Liver (tissue), 9 donors: ENCODE measurements around the gene KNDC1. TPM values are rescaled to one million over a fixed set of nuclear protein-coding genes. Genes with fewer than 3 reads are reported as not detected.

Experiments
- DNase-seq: peaks from one replicate; pipeline ENCODE4 v3.0.0-alpha.2; 2017; ENCODE audit warnings: low spot score
- H3K27ac ChIP-seq, 2 donors: one replicate each; pipeline ENCODE4 v1.7.0; 2013; ENCODE audit warnings: inconsistent platforms in 2 of 2, low read length in 2 of 2, control low read depth in 1 of 2, low read depth in 1 of 2, mild to moderate bottlenecking in 1 of 2
- H3K27me3 ChIP-seq, 4 donors: one replicate each; pipeline versions ENCODE4 v1.6.1 to v1.7.0; 2013; ENCODE audit warnings: low read length in 3 of 4, inconsistent platforms in 1 of 4, mild to moderate bottlenecking in 1 of 4, moderate library complexity in 1 of 4; ENCODE audit not compliant: control insufficient read depth in 4 of 4, insufficient read depth in 4 of 4
- H3K36me3 ChIP-seq, 4 donors: one replicate each; pipeline versions ENCODE4 v1.6.1 to v1.7.0; 2013; ENCODE audit warnings: low read length in 3 of 4, mild to moderate bottlenecking in 3 of 4, low read depth in 1 of 4, moderate library complexity in 1 of 4; ENCODE audit not compliant: control insufficient read depth in 4 of 4, insufficient read depth in 3 of 4
- H3K4me1 ChIP-seq, 4 donors: one replicate each; pipeline versions ENCODE4 v1.6.1 to v1.7.0; 2013; ENCODE audit warnings: low read length in 3 of 4, mild to moderate bottlenecking in 3 of 4, moderate library complexity in 1 of 4; ENCODE audit not compliant: control insufficient read depth in 4 of 4, insufficient read depth in 4 of 4
- H3K4me3 ChIP-seq, 3 donors: one replicate each; pipeline versions ENCODE4 v1.6.1 to v1.7.0; 2013; ENCODE audit warnings: low read length in 3 of 3, control low read depth in 1 of 3, low read depth in 1 of 3, mild to moderate bottlenecking in 1 of 3
- H3K9ac ChIP-seq, 2 donors: one replicate each; pipeline ENCODE4 v1.7.0; 2013; ENCODE audit warnings: low read length in 2 of 2, mild to moderate bottlenecking in 2 of 2, moderate library complexity in 2 of 2, control low read depth in 1 of 2, low read depth in 1 of 2
- H3K9me3 ChIP-seq, 4 donors: one replicate each; pipeline versions ENCODE4 v1.6.1 to v1.7.0; 2013; ENCODE audit warnings: low read length in 3 of 4; ENCODE audit not compliant: control insufficient read depth in 4 of 4
- ATF3 ChIP-seq: IDR thresholded peaks from 2 replicates; pipeline ENCODE4 v1.6.1; 2016; ENCODE audit warnings: antibody characterized with exemption
- CTCF ChIP-seq: fragments of 150-350 bp; IDR thresholded peaks from 2 replicates; pipeline ENCODE4 v1.5.1; 2017; ENCODE audit warnings: improper control_type of control experiment, low read depth, low read length; ENCODE audit not compliant: missing input control
- EGR1 ChIP-seq, 2 donors: IDR thresholded peaks; 2 replicates each; pipeline ENCODE4 v1.6.1; 2016 to 2018; ENCODE audit warnings: antibody characterized with exemption in 2 of 2, low read depth in 2 of 2
- FOXA1 ChIP-seq: IDR thresholded peaks from 2 replicates; pipeline ENCODE4 v1.6.1; 2016; ENCODE audit warnings: antibody characterized with exemption
- FOXA2 ChIP-seq: IDR thresholded peaks from 2 replicates; pipeline ENCODE4 v1.6.1; 2016; ENCODE audit warnings: antibody characterized with exemption
- GABPA ChIP-seq, 2 donors: IDR thresholded peaks in 1 of 2; conservative IDR thresholded peaks in 1 of 2; 2 replicates each; pipeline ENCODE4 v1.6.1; 2016; ENCODE audit warnings: antibody characterized with exemption in 2 of 2, mild to moderate bottlenecking in 1 of 2, moderate library complexity in 1 of 2
- HNF4A ChIP-seq, 2 donors: conservative IDR thresholded peaks; 2 replicates each; pipeline ENCODE4 v1.6.1; 2016; ENCODE audit warnings: antibody characterized with exemption in 2 of 2, mild to moderate bottlenecking in 2 of 2
- HNF4G ChIP-seq: IDR thresholded peaks from 2 replicates; pipeline ENCODE4 v1.6.1; 2016; ENCODE audit warnings: antibody characterized with exemption
- JUND ChIP-seq, 2 donors: IDR thresholded peaks; 2 replicates each; pipeline ENCODE4 v1.6.1; 2016; ENCODE audit warnings: antibody characterized with exemption in 2 of 2
- MAX ChIP-seq: IDR thresholded peaks from 2 replicates; pipeline ENCODE4 v1.6.1; 2016; ENCODE audit warnings: antibody characterized with exemption
- RAD21 ChIP-seq, 2 donors: IDR thresholded peaks; 2 replicates each; pipeline ENCODE4 v1.6.1; 2016; ENCODE audit warnings: antibody characterized with exemption in 2 of 2, mild to moderate bottlenecking in 2 of 2
- REST ChIP-seq: IDR thresholded peaks from 2 replicates; pipeline ENCODE4 v1.6.1; 2016; ENCODE audit warnings: antibody characterized with exemption, mild to moderate bottlenecking
- RXRA ChIP-seq, 2 donors: IDR thresholded peaks; 2 replicates each; pipeline ENCODE4 v1.6.1; 2017 to 2018; ENCODE audit warnings: antibody characterized with exemption in 2 of 2, mild to moderate bottlenecking in 1 of 2
- SP1 ChIP-seq: IDR thresholded peaks from 2 replicates; pipeline ENCODE4 v1.6.1; 2018; ENCODE audit warnings: antibody characterized with exemption, mild to moderate bottlenecking
- TAF1 ChIP-seq: conservative IDR thresholded peaks from 2 replicates; pipeline ENCODE4 v1.6.1; 2016; ENCODE audit warnings: antibody characterized with exemption, mild to moderate bottlenecking
- WGBS: extraction: QIAGEN DNeasy Blood & Tissue Kit; methylation state at CpG from one replicate; pipeline ENCODE4 v1.1.7; 2013; 5-methylcytosine and 5-hydroxymethylcytosine counted together
- polyA plus RNA-seq, 2 donors: library from polyadenylated mRNA; stranded (reverse) in 1 of 2; unstranded in 1 of 2; fragments of 200-250 nt in 1 of 2; fragments of >200 nt in 1 of 2; fragmentation: Nextera tagmentation in 1 of 2; extraction: Ambion mirVana in 1 of 2; gene quantifications; one replicate each; pipeline versions ENCODE4 v1.2.1 to v1.2.3, GENCODE V29; 2013 to 2015
- total RNA-seq, 2 donors: library from RNA; depleted of rRNA; stranded (reverse); fragments of >200 nt; gene quantifications; one replicate each; pipeline ENCODE4 v1.2.3, GENCODE V29; 2014
- donor health status: healthy.
- donor health status: healthy.
- donor health status: healthy.
- donor health status: healthy.
- donor health status: healthy.

The KNDC1 gene
- total and polyA plus RNA-seq, 4 donors: 0.53 to 12.9 (median 4.3) TPM

GRCh38 chr10:133254421-133255120, 94.6 kb downstream of the KNDC1 start (continued):
- TF ChIP-seq CTCF (no peak), GABPA (IDR thresholded peaks at IDR 0.05 in 1 of 2, conservative IDR thresholded peaks at IDR 0.05 in 1 of 2) (no peak)

GRCh38 chr10:133255323-133255722, 95.3 kb downstream of the KNDC1 start:
- no peaks in the 10 kb centered on the region for H3K36me3 ChIP-seq
- H3K4me3 ChIP-seq: no peak overlapping the region
- peaks cover 0 to 17% (median 6%) of the 10 kb centered on the region in 4 donors for H3K4me1 ChIP-seq
- TF ChIP-seq SP1: no peak
- no peak for TF ChIP-seq TAF1
- no peak for TF ChIP-seq FOXA1
- TF ChIP-seq ATF3: no peak
- TF ChIP-seq REST: no peak
- TF ChIP-seq HNF4A (conservative IDR thresholded peaks at IDR 0.05): no peak
- no peak for TF ChIP-seq HNF4G
- no peak for TF ChIP-seq RAD21 (IDR thresholded peaks at IDR 0.05)
- TF ChIP-seq JUND (IDR thresholded peaks at IDR 0.05): no peak
- no peak for TF ChIP-seq CTCF
- TF ChIP-seq RXRA (IDR thresholded peaks at IDR 0.05): no peak
- TF ChIP-seq FOXA2: no peak
- no peak for TF ChIP-seq EGR1 (IDR thresholded peaks at IDR 0.05; ENCODE audit: low read depth in 2 of 2)
- no peak for TF ChIP-seq GABPA (IDR thresholded peaks at IDR 0.05 in 1 of 2, conservative IDR thresholded peaks at IDR 0.05 in 1 of 2)
- no peak for TF ChIP-seq MAX
- H3K27me3 ChIP-seq: peaks cover 0 to under 1% (median 0%) of the 10 kb centered on the region in 4 donors
- H3K9ac ChIP-seq: no peak overlapping the region
- 90% methylated on average over 15 of the region's 15 CpGs for WGBS
- H3K27ac ChIP-seq: no peak overlapping the region
- DNase-seq: no peak
- no peaks in the 10 kb centered on the region for H3K9me3 ChIP-seq
